Neural cell (in vitro differentiated cells): ENCODE measurements around the gene GABBR2. TPM values are rescaled to one million over a fixed set of nuclear protein-coding genes. Genes with fewer than 3 reads are reported as not detected.

ENCODE experiments used
- H2AFZ ChIP-seq: fragments of 200-600, 300-800 bp; sonication (generic), shearing (Covaris generic); 2 replicates; pipeline ENCODE4 v1.6.0; 2014; ENCODE audit warnings: low read depth, mild to moderate bottlenecking, antibody characterized with exemption, low read length, moderate library complexity
- H3F3A ChIP-seq: fragments of 200-600 bp; shearing (Covaris generic); 2 replicates; pipeline ENCODE4 v1.6.1; 2016; ENCODE audit warnings: mild to moderate bottlenecking, moderate library complexity, mixed read lengths, antibody characterized with exemption, low read length; ENCODE audit not compliant: insufficient read depth, poor library complexity, severe bottlenecking
- H3K27ac ChIP-seq: fragments of 200-600, 300-800 bp; sonication (generic), shearing (Covaris generic); 2 replicates; pipeline ENCODE4 v1.5.1; 2014; ENCODE audit warnings: mild to moderate bottlenecking, low read length, moderate library complexity
- H3K27me3 ChIP-seq: fragments of 300-800, 200-600 bp; sonication (generic), shearing (Covaris generic); 2 replicates; pipeline ENCODE4 v1.6.0; 2014; ENCODE audit warnings: mild to moderate bottlenecking, low read depth, low read length, moderate library complexity; ENCODE audit not compliant: insufficient read depth
- H3K36me3 ChIP-seq: fragments of 300-800, 200-600 bp; sonication (generic), shearing (Covaris generic); 2 replicates; pipeline ENCODE4 v1.5.1; 2014; ENCODE audit warnings: mild to moderate bottlenecking, antibody characterized with exemption, low read length, moderate library complexity; ENCODE audit not compliant: insufficient read depth
- H3K4me2 ChIP-seq: fragments of 300-800, 200-600 bp; sonication (generic), shearing (Covaris generic); 2 replicates; pipeline ENCODE4 v1.6.0; 2014; ENCODE audit warnings: mild to moderate bottlenecking, low read length
- H3K4me3 ChIP-seq: fragments of 300-800, 200-600 bp; sonication (generic), shearing (Covaris generic); 2 replicates; pipeline ENCODE4 v1.5.1; 2014; ENCODE audit warnings: mild to moderate bottlenecking, low read length, moderate library complexity
- H3K79me2 ChIP-seq: fragments of 200-600 bp; shearing (Covaris generic); replicated peaks from 2 replicates; pipeline ENCODE4 v1.6.0; 2014; ENCODE audit warnings: mild to moderate bottlenecking, low read length, moderate library complexity; ENCODE audit not compliant: insufficient read depth
- H3K9ac ChIP-seq: fragments of 300-800, 200-600 bp; sonication (generic), shearing (Covaris generic); 2 replicates; pipeline ENCODE4 v1.6.1; 2016; ENCODE audit warnings: mild to moderate bottlenecking, low read length, mixed read lengths
- H3K9me2 ChIP-seq: fragments of 200-600 bp; shearing (Covaris generic); 2 replicates; pipeline ENCODE4 v1.6.1; 2016; ENCODE audit warnings: mild to moderate bottlenecking, low read length, mixed read lengths; ENCODE audit not compliant: insufficient read depth
- H3K9me3 ChIP-seq: fragments of 200-600, 300-800 bp; sonication (generic), shearing (Covaris generic); 2 replicates; pipeline ENCODE4 v1.6.1; 2016; ENCODE audit warnings: mild to moderate bottlenecking, mixed run types, low read length, moderate library complexity, mixed read lengths
- H4K20me1 ChIP-seq: fragments of 200-600 bp; shearing (Covaris generic); 2 replicates; pipeline ENCODE4 v1.6.1; 2016; ENCODE audit warnings: mild to moderate bottlenecking, mixed run types; ENCODE audit not compliant: insufficient read depth
- CTCF ChIP-seq: fragments of 450-650 bp; IDR thresholded peaks from 2 replicates; pipeline ENCODE4 v1.5.1; 2014; ENCODE audit warnings: antibody characterized with exemption, mild to moderate bottlenecking, moderate library complexity; ENCODE audit not compliant: poor library complexity, severe bottlenecking
- EP300 ChIP-seq: fragments of 450-650 bp; conservative IDR thresholded peaks from 2 replicates; pipeline ENCODE4 v1.6.1; 2014; ENCODE audit warnings: antibody characterized with exemption, mild to moderate bottlenecking, moderate library complexity; ENCODE audit not compliant: poor library complexity, severe bottlenecking
- EZH2 ChIP-seq: fragments of 200-600, 300-800 bp; shearing (Covaris generic), sonication (generic); IDR thresholded peaks from 2 replicates; pipeline ENCODE4 v1.6.1; 2014; ENCODE audit warnings: antibody characterized with exemption, low read length, borderline replicate concordance, mild to moderate bottlenecking; ENCODE audit not compliant: insufficient read depth, poor library complexity, severe bottlenecking
- MXI1 ChIP-seq: fragments of 450-650 bp; conservative IDR thresholded peaks from 2 replicates; pipeline ENCODE4 v1.6.1; 2014; ENCODE audit warnings: antibody characterized with exemption, mild to moderate bottlenecking; ENCODE audit not compliant: poor library complexity, severe bottlenecking
- POLR2AphosphoS5 ChIP-seq: IDR thresholded peaks from 2 replicates; pipeline ENCODE4 v1.6.1; 2012
- RAD21 ChIP-seq: fragments of 450-650 bp; conservative IDR thresholded peaks from 2 replicates; pipeline ENCODE4 v1.6.1; 2014; ENCODE audit warnings: antibody characterized with exemption, mild to moderate bottlenecking, moderate library complexity
- SMC3 ChIP-seq: fragments of 450-650 bp; conservative IDR thresholded peaks from 2 replicates; pipeline ENCODE4 v1.6.1; 2014; ENCODE audit warnings: antibody characterized with exemption, mild to moderate bottlenecking, moderate library complexity; ENCODE audit not compliant: poor library complexity
- TAF1 ChIP-seq: IDR thresholded peaks from 2 replicates; pipeline ENCODE4 v1.6.1; 2012; ENCODE audit warnings: low read depth
- polyA plus RNA-seq: library from polyadenylated mRNA; depleted of rRNA; stranded (reverse); fragments of >200 nt; gene quantifications from 2 replicates; pipeline ENCODE4 v1.2.3, GENCODE V29; 2014
- TF ChIP-seq, protein P1 (sequence below): IDR thresholded peaks from 2 replicates; pipeline ENCODE4 v1.6.1; 2012; ENCODE audit warnings: borderline replicate concordance

Gene GABBR2
- polyA plus RNA-seq, 1 donor from 2014 or later, result 7.1 TPM

DNA sequence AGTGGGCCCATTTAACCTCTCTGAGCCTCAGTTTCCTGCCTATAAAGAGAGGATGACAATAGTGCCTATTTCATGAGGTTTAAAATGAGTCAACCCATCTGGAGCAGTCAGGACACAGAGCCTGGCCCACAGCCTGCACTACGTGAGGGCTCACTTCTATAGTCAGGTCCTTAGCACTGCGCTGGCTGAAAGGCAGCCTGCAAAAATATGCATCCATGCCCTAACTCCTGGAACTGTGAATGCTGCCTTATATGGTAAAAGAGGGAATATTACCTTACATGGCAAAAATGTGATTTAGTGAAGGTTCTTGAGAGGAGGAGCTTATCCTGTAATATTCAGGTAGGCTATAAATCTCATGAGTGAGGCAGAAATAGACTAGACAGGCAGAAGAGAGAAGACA lies 98.5 kb downstream of the GABBR2 start:
- H3K4me2 ChIP-seq, result no peak overlapping the region
- no peak overlapping the region for H3K9ac ChIP-seq
- H3K9me3 ChIP-seq, result no peaks in the 10 kb centered on the region
- TF ChIP-seq SMC3, result no peak
- no peak for TF ChIP-seq MXI1
- TF ChIP-seq CTCF, result no peak
- TF ChIP-seq RAD21, result no peak
- TF ChIP-seq POLR2AphosphoS5, result no peak
- TF ChIP-seq, protein P1, sequence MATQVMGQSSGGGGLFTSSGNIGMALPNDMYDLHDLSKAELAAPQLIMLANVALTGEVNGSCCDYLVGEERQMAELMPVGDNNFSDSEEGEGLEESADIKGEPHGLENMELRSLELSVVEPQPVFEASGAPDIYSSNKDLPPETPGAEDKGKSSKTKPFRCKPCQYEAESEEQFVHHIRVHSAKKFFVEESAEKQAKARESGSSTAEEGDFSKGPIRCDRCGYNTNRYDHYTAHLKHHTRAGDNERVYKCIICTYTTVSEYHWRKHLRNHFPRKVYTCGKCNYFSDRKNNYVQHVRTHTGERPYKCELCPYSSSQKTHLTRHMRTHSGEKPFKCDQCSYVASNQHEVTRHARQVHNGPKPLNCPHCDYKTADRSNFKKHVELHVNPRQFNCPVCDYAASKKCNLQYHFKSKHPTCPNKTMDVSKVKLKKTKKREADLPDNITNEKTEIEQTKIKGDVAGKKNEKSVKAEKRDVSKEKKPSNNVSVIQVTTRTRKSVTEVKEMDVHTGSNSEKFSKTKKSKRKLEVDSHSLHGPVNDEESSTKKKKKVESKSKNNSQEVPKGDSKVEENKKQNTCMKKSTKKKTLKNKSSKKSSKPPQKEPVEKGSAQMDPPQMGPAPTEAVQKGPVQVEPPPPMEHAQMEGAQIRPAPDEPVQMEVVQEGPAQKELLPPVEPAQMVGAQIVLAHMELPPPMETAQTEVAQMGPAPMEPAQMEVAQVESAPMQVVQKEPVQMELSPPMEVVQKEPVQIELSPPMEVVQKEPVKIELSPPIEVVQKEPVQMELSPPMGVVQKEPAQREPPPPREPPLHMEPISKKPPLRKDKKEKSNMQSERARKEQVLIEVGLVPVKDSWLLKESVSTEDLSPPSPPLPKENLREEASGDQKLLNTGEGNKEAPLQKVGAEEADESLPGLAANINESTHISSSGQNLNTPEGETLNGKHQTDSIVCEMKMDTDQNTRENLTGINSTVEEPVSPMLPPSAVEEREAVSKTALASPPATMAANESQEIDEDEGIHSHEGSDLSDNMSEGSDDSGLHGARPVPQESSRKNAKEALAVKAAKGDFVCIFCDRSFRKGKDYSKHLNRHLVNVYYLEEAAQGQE, result no peak
- no peak for TF ChIP-seq EP300
- TF ChIP-seq TAF1, result no peak
- no peak for TF ChIP-seq EZH2
- no peaks in the 10 kb centered on the region for H3K79me2 ChIP-seq
- no peaks in the 10 kb centered on the region for H3K9me2 ChIP-seq
- no peak overlapping the region for H3K4me3 ChIP-seq
- H3F3A ChIP-seq, result no peaks in the 10 kb centered on the region
- no peak overlapping the region for H2AFZ ChIP-seq
- H4K20me1 ChIP-seq, result no peaks in the 10 kb centered on the region
- H3K27ac ChIP-seq, result no peak overlapping the region
- no peaks in the 10 kb centered on the region for H3K27me3 ChIP-seq
- H3K36me3 ChIP-seq, result no peaks in the 10 kb centered on the region

GRCh38 chr9:98609646-98610045 lies 99.1 kb downstream of the GABBR2 start:
- no peaks in the 10 kb centered on the region for H3K27me3 ChIP-seq
- H3K4me2 ChIP-seq, result no peak overlapping the region
- no peaks in the 10 kb centered on the region for H3K79me2 ChIP-seq
- no peak overlapping the region for H2AFZ ChIP-seq
- H3K9ac ChIP-seq, result no peak overlapping the region
- H3F3A ChIP-seq, result no peaks in the 10 kb centered on the region
- no peak overlapping the region for H3K27ac ChIP-seq
- TF ChIP-seq EP300 (no peak), CTCF (no peak), MXI1 (no peak), TAF1 (no peak), POLR2AphosphoS5 (no peak), RAD21 (no peak), SMC3 (no peak), EZH2 (no peak)
- TF ChIP-seq, protein P1, result no peak
- H3K4me3 ChIP-seq, result no peak overlapping the region
- H3K36me3 ChIP-seq, result no peaks in the 10 kb centered on the region
- H3K9me2 ChIP-seq, result no peaks in the 10 kb centered on the region
- no peaks in the 10 kb centered on the region for H4K20me1 ChIP-seq
- H3K9me3 ChIP-seq, result no peaks in the 10 kb centered on the region
